Bronchial smooth muscle cell (primary cell): Measurements from ENCODE around the gene TXLNA. TPM values are rescaled to one million over a fixed set of nuclear protein-coding genes. Genes with fewer than 3 reads are reported as not detected.

ENCODE experiments used
- total RNA-seq: library from RNA; depleted of rRNA; stranded (reverse); fragments of >200 nt; gene quantifications from 2 replicates; pipeline ENCODE4 v1.2.1, GENCODE V29; 2014

TXLNA gene
- total RNA-seq, result 60.1 and 72.3 TPM in 2 replicates

DNA sequence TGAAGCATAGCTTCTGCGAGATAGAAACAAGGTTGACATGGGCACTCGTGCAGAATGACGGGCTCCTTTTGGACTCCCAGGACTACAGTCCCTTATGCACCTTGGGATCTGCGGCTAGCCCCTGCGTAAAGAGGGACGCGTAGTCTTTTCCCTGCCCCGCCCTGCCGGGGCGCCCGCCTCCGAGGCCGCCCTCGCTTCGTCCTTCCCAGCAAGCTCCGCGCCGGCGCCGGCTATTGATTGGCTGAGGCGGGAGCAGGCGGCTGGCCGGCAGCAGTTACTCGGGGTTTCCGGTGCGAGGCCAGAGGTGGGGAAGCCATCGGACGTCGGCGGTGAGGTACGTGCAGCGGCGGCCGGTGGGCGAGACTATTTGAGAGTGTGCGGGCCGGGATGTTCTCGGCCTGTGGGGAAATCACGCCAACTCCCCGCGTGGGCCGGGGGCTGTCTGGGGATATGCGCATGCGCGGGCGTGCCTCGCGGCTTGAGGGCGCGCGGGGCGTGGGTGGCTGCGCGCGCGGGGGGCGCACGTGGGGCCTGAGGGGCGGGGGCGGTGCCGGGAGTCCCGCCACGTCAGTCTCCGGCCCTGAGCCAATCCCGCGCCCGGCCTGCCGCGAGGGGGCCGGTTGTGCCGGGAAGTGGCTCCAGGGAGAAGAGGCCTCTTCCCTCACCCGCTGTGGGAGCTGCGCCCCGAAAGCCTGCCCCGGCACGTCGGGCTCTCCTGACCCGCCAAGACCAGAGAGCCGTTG, at the start of gene TXLNA:
Gene TXLNA, plus strand, starts transcription at position 233 of the 743 bp plus-strand sequence. CDS start 671 bp downstream, outside the sequence.

DNA sequence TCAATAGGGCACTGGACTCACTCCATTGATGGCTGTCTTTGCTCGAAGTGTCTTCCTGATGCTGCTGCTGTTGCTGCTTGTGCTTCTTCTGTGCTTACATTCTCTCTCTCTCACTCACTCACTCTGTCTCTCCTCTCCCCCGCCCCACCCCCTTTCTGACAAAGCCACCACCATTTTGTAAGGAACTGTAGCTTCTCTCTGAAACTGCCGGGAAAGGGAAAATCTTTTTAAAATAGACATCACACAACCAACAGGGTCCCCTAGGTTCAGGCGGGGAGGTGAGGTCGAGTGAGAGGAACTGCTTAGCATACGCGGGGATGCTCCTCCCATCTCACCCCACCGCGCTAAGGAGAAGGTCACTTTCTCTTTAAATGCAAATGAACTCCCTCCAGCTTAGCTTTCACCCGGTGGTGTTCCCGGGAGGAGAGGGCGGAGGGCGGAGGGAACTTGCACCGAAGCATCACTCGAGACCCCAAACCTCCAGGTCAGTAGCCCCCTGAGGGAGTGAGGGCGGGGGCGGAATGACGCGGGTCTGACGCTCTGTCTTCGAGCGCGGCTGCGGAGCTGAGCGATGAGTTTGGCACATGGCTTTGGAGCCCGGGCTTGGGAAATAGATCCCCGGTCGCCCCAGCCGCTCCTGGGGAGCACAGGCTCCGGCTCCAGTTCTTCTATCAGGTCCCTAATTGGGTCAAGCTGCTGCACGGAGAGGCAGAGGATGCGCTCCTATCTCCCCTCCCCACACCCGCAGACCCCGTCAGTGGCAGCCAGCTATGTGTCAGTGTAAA, 20.9 kb downstream of the TXLNA start, which contains the start of gene CCDC28B:
Gene CCDC28B, plus strand, starts transcription at position 370 of the 785 bp plus-strand sequence. CDS start 1,341 bp downstream, outside the sequence.

GRCh38 chr1:32205401-32206370, 26.2 kb downstream of the TXLNA start, which contains the start of gene IQCC:
Gene IQCC, plus strand, starts transcription at chr1:32205671. Its CDS starts 11 bp downstream, at chr1:32205682.

GRCh38 chr1:32208891-32209328, 29.4 kb downstream of the TXLNA start, which contains the start of gene DCDC2B:
Gene DCDC2B, plus strand, starts transcription at chr1:32209089. Its CDS starts 5 bp downstream, at chr1:32209094.

GRCh38 chr1:32221980-32222755, 42.7 kb downstream of the TXLNA start, which contains the start of the genes EIF3I and TMEM234:
Gene EIF3I, plus strand, starts transcription at chr1:32222407. Its CDS starts 35 bp downstream, at chr1:32222442.
Gene TMEM234, minus strand, starts transcription at chr1:32222353. Its CDS starts 31 bp downstream, at chr1:32222322.

DNA sequence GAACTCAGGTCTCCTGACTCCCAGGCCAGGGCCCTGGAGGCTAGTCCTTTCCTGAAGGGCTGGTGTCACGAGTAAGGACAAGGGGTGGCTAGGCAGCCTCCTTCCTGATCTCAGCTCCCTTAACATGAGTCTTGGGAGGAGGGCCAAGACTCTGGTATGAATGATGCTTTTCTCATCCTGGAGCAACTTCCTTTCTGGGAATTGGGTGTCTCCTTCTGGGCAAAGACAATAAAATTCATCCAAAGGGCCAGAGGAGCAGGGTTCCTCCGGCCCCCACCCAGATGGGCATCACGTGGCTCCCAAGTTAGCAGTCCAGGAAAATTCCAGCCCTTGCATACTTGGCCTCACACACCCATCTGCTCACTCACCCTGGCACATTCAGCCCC, 67.4 kb downstream of the TXLNA start, which contains the start of gene FAM167B:
Gene FAM167B, plus strand, starts transcription at position 335 of the 386 bp plus-strand sequence. CDS start 200 bp downstream, outside the sequence.

Other genes with a start within 250 kb of the TXLNA start
- 281 and 473 TPM in 2 replicates for gene PTP4A2, start 241.3 kb upstream of the TXLNA start, total RNA-seq
- 36.9 and 50.1 TPM in 2 replicates for gene KHDRBS1, start 165.8 kb upstream of the TXLNA start, total RNA-seq
- 4.7 and 8.2 TPM in 2 replicates for gene TMEM39B, start 106.7 kb upstream of the TXLNA start, total RNA-seq
- gene KPNA6, start 71.6 kb upstream of the TXLNA start, total RNA-seq, result 20.2 and 24.3 TPM in 2 replicates
- 16.1 and 19.5 TPM in 2 replicates for gene CCDC28B, start 20.9 kb downstream of the TXLNA start, total RNA-seq
- 0.69 and 1.6 TPM in 2 replicates for gene IQCC, start 26.0 kb downstream of the TXLNA start, total RNA-seq
- not detected in 2 replicates for gene DCDC2B, start 29.4 kb downstream of the TXLNA start, total RNA-seq
- 15.4 and 17.7 TPM in 2 replicates for gene TMEM234, start 42.7 kb downstream of the TXLNA start, total RNA-seq
- gene EIF3I, start 42.7 kb downstream of the TXLNA start, total RNA-seq, result 352 and 375 TPM in 2 replicates
- gene FAM167B, start 67.5 kb downstream of the TXLNA start, total RNA-seq, result 0.34 and 0.47 TPM in 2 replicates
- 0.16 TPM in 1 of 2 replicates, not detected in the other for gene LCK, start 71.6 kb downstream of the TXLNA start, total RNA-seq
- 82.8 and 94.3 TPM in 2 replicates for gene HDAC1, start 112.4 kb downstream of the TXLNA start, total RNA-seq
- gene MARCKSL1, start 156.6 kb downstream of the TXLNA start, total RNA-seq, result 15.8 and 19.0 TPM in 2 replicates
- 0.95 and 1.5 TPM in 2 replicates for gene FAM229A, start 182.8 kb downstream of the TXLNA start, total RNA-seq
- 0.63 and 0.86 TPM in 2 replicates for gene TSSK3, start 182.9 kb downstream of the TXLNA start, total RNA-seq
- gene BSDC1, start 214.8 kb downstream of the TXLNA start, total RNA-seq, result 50.3 and 51.9 TPM in 2 replicates